NCI-H2227 (cell line): ENCODE data around the gene STMN1.
"Not testable (repeated sequence)": the region's sequence is repeated elsewhere in the genome, so short reads cannot be mapped to it uniquely, and the experiment has no call there.

ENCODE experiments used
- DNase-seq: peaks from one replicate; lab custom pipeline; 2025; ENCODE audit not compliant: unreplicated experiment; lab: John Stamatoyannopoulos, UW

The STMN1 gene

GRCh38 chr1:25905680-25906643, at the start of gene STMN1:
TSS of gene STMN1 (minus strand) at chr1:25906419. CDS start at chr1:25904676, 1,743 bp downstream.
- DNase-seq, result peak; percentile 99

GRCh38 chr1:25955553-25955952, 49.3 kb upstream of the STMN1 start:
- DNase-seq, result no peak

- DNase-seq, result no peak
These were observed 48.2 kb upstream of the STMN1 start for GRCh38 chr1:25954282-25954938.

- DNase-seq, result no peak
These were observed 46.7 kb upstream of the STMN1 start for GRCh38 chr1:25952841-25953401.

GRCh38 chr1:25948641-25949040, 42.4 kb upstream of the STMN1 start:
- no peak for DNase-seq

GRCh38 chr1:25947027-25947426, 40.8 kb upstream of the STMN1 start:
- no peak for DNase-seq

GRCh38 chr1:25945761-25946160, 39.5 kb upstream of the STMN1 start:
- no peak for DNase-seq

GRCh38 chr1:25944986-25945385, 38.8 kb upstream of the STMN1 start:
- no peak for DNase-seq

GRCh38 chr1:25943511-25943910, 37.3 kb upstream of the STMN1 start:
- DNase-seq, result not testable (repeated sequence)

GRCh38 chr1:25936947-25937346, 30.7 kb upstream of the STMN1 start:
- no peak for DNase-seq

- peak; percentile 75 for DNase-seq
These were observed 27.5 kb upstream of the STMN1 start for GRCh38 chr1:25933479-25934365.

GRCh38 chr1:25932811-25933400, 26.7 kb upstream of the STMN1 start:
- DNase-seq, result peak; percentile 41

GRCh38 chr1:25932321-25932720, 26.1 kb upstream of the STMN1 start:
- DNase-seq, result peak; percentile 55

- DNase-seq, result no peak
These were observed 22.8 kb upstream of the STMN1 start for GRCh38 chr1:25929016-25929415.

- peak; percentile 94 for DNase-seq
These were observed 21.5 kb upstream of the STMN1 start for GRCh38 chr1:25927521-25928265.

- DNase-seq, result peak; percentile 86
These were observed 20.7 kb upstream of the STMN1 start for GRCh38 chr1:25926731-25927496.

GRCh38 chr1:25924454-25924853, 18.2 kb upstream of the STMN1 start:
- DNase-seq, result no peak

- DNase-seq, result peak; percentile 84
These were observed 16.8 kb upstream of the STMN1 start for GRCh38 chr1:25922971-25923552.
